Right lobe of liver (tissue), 6 donors: Measurements from ENCODE around the gene MAP3K7. TPM values are rescaled to one million over a fixed set of nuclear protein-coding genes. Genes with fewer than 3 reads are reported as not detected.

Experiments used
- ATAC-seq, 4 donors: fragments of 200-7000 bp; cut with Tn5 transposase; one replicate each; pipeline ENCODE4 v1.9.1; 2020; ENCODE audit warnings: mild to moderate bottlenecking in 4 of 4, moderate library complexity in 4 of 4
- DNase-seq, 3 donors: peaks; one replicate each; pipeline ENCODE4 v3.0.0-alpha.2; 2020
- H3K27ac ChIP-seq, 3 donors: fragments of 200-600 bp; one replicate each; pipeline ENCODE4 v1.8.0; 2022
- H3K27me3 ChIP-seq, 2 donors: fragments of 200-600 bp; one replicate each; pipeline ENCODE4 v1.8.0; 2022
- H3K36me3 ChIP-seq, 4 donors: fragments of 200-600 bp; sonication (generic) in 1 of 4; one replicate each; pipeline versions ENCODE4 v1.5.1 to v1.8.0; 2017 to 2022; ENCODE audit warnings: control low read depth in 1 of 4
- H3K4me1 ChIP-seq, 4 donors: fragments of 200-600 bp; sonication (generic) in 1 of 4; one replicate each; pipeline versions ENCODE4 v1.5.1 to v1.8.0; 2017 to 2022; ENCODE audit warnings: control low read depth in 1 of 4
- H3K4me3 ChIP-seq, 3 donors: fragments of 200-600 bp; one replicate each; pipeline ENCODE4 v1.8.0; 2022
- H3K9me3 ChIP-seq, 4 donors: fragments of 200-600 bp; sonication (generic) in 1 of 4; one replicate each; pipeline versions ENCODE4 v1.5.1 to v1.8.0; 2017 to 2022; ENCODE audit warnings: control low read depth in 1 of 4
- CTCF ChIP-seq, 4 donors: fragments of 200-600 bp in 3 of 4; fragments of 450-650 bp in 1 of 4; IDR thresholded peaks; one replicate each; pipeline versions ENCODE4 v1.5.1 to v1.8.0; 2016 to 2022; ENCODE audit warnings: antibody characterized with exemption in 4 of 4, mild to moderate bottlenecking in 2 of 4
- POLR2A ChIP-seq: fragments of 450-650 bp; IDR thresholded peaks from one replicate; pipeline ENCODE4 v1.6.1; 2017; ENCODE audit warnings: antibody characterized with exemption, mild to moderate bottlenecking
- WGBS: methylation state at CpG from one replicate; pipeline ENCODE4 v1.1.6; 2018; ENCODE audit warnings: low coverage, low lambda C conversion rate; ENCODE audit not compliant: insufficient coverage; ENCODE audit errors: missing lambda C conversion rate; 5-methylcytosine and 5-hydroxymethylcytosine counted together
- intact Hi-C, 2 donors: fragments of 100-400 bp; cut with DNase I; formaldehyde crosslinking; loops; one replicate each; pipeline versions ENCODE4 v1.11.2 to v1.14.1; 2022
- total RNA-seq, 6 experiments: library from RNA; depleted of rRNA in 2 of 6; stranded (reverse); fragments of >200 nt in 2 of 6; fragmentation: NEBNext Ultra II Directional in 3 of 6; extraction: Animal tissue kit (Norgen Biotek cat#: 25700) in 3 of 6; gene quantifications; one replicate each; pipeline versions ENCODE4 v1.1.0 to v1.2.4, GENCODE V29; 2016 to 2023
- donor health status: DM: no; HTN: yes; CAD: no.
- donor health status: DM: no; HTN: no; CAD: no.
- donor health status: DM: no; HTN: no; CAD: no.
- donor health status: DM: no; HTN: yes; CAD: no.
- donor health status: DM: no; HTN: yes; CAD: no.

The MAP3K7 gene
- total RNA-seq, 6 experiments from 2014 or later, result 8.1 to 12.5 (median 10.3) TPM

DNA sequence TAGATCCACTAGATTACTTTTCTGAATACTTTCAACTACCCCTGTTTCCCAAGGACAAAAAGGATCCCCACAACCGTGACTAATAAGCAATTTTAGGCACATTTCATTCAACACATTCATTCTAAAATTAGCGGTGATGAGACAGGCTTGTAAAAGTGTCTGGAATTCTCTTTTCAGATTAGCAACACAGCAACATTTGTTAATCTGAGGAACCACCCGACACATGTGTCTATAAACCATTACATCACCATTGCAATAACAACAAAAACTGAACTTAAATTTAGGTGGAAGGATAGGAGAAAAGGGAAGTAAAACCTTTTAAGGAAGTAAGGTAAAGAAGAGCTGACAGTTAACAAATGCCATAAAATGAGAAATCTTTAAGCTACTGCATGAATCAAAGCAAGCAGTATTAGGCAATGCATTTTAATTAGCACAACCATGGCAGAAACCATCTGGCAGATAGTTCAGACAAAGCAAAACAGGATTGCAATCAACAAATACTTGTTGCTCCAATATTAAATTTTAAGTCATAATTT lies 49.1 kb downstream of the MAP3K7 start:
- WGBS, result 74% methylated on average over 3 of the region's 3 CpGs
- ATAC-seq, result peak in 2 of 4 donors; percentile 37 to 52
- H3K36me3 ChIP-seq, result peaks cover 0 to 4% (median 2%) of the 10 kb centered on the region in 4 donors

DNA sequence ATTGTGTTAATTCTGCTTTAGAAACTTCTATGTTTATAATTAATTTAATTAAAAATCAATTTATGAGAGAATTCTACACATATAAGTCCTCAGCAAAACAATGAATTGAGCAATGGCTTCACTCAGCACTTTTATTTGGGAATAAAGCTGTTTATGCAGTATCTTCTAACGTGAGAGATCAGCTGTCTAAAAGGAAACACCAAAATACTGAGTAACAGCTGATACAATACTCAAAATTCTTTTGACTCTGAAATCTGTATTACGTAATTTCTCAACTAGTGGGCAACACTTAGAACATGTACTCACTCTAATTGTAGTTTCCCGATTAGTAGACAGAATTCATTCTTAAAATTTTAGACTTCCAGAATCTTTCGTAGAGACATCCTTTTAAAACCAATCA lies 49.8 kb downstream of the MAP3K7 start:
- intact Hi-C loops, result no loop called here
- Histone ChIP-seq H3K4me3 (no peak overlapping the region), H3K9me3 (no peaks in the 10 kb centered on the region), H3K36me3 (peaks cover 0 to 3% (median 0%) of the 10 kb centered on the region in 4 donors), H3K4me1 (no peaks in the 10 kb centered on the region), H3K27me3 (no peaks in the 10 kb centered on the region), H3K27ac (no peak overlapping the region)
- ATAC-seq (no peak), DNase-seq (no peak)
- 84% methylated on average over 4 of the region's 4 CpGs for WGBS
- TF ChIP-seq CTCF (IDR thresholded peaks at IDR 0.05) (no peak), POLR2A (no peak)

More for the DNA sequence above, 49.1 kb downstream of the MAP3K7 start:
- Histone ChIP-seq H3K4me3 (no peak overlapping the region), H3K27ac (no peak overlapping the region), H3K27me3 (no peaks in the 10 kb centered on the region), H3K4me1 (no peaks in the 10 kb centered on the region), H3K9me3 (no peaks in the 10 kb centered on the region)
- intact Hi-C loops, result no loop called here
- TF ChIP-seq CTCF (IDR thresholded peaks at IDR 0.05), result no peak
- no peak for DNase-seq

DNA sequence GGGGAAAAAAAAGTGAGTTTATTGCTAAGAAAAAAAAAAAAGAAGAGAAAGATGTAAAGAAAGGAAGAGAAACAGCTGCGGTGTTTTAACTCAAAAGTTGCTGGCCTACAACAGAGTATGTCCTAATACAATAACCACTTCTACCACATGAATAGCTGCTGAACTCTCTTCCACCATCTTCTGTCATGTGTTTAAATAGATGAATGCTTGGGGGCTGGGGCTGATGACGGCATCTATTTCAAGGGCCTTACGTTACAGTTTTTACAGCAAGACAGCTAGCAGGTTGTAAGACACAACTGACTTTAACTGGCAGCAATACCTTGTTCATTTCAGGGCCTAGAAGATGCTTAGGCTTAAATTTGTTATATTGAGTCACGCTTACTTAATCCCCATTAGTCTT lies 50.4 kb downstream of the MAP3K7 start:
- Histone ChIP-seq H3K27ac (no peak overlapping the region), H3K4me1 (no peaks in the 10 kb centered on the region), H3K27me3 (no peaks in the 10 kb centered on the region), H3K36me3 (peaks cover 0 to 3% (median 0%) of the 10 kb centered on the region in 4 donors), H3K4me3 (no peak overlapping the region), H3K9me3 (no peaks in the 10 kb centered on the region)
- 88% methylated on average over 3 of the region's 4 CpGs for WGBS
- ATAC-seq (no peak), DNase-seq (no peak)
- intact Hi-C loops, result no loop called here
- no peak for TF ChIP-seq POLR2A
- TF ChIP-seq CTCF (IDR thresholded peaks at IDR 0.05), result no peak

DNA sequence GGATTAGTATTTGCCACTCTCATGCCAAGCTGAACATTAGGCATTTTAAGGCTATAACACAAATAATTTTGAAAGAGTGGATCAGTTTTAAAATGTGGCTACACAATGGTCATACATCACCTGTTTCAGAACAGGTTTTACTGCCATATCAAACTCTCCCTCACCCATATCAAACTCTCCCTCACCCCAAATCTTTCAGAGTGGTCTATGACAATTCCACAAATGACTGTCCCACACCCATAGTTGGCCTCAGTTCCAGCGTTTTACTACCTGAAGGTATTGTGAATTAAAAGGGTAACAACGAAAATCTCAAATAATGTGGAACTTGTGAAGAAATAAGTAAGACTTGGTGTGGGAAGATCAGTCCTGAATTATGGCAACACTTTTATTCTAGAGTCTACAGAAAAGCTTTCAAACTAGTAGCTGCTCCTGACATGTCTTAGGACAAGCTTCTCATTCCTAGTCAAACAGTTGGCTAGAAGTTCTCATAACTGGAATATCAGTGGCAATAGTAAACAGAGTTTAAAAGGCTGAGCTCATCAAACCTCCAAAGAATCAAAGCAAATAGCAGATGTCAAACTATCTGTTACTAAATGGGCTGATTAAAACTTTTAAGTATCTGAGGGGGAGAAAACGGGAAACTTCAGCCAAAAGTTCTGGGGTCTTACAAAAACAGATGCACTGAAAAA lies 52.4 kb downstream of the MAP3K7 start:
- H3K27ac ChIP-seq, result no peak overlapping the region
- H3K27me3 ChIP-seq, result no peaks in the 10 kb centered on the region
- DNase-seq (no peak), ATAC-seq (no peak)
- peaks cover 0 to 3% (median 0%) of the 10 kb centered on the region in 4 donors for H3K36me3 ChIP-seq
- 85% methylated on average over 3 of the region's 3 CpGs for WGBS
- TF ChIP-seq POLR2A (no peak), CTCF (IDR thresholded peaks at IDR 0.05) (no peak)
- intact Hi-C loops, result no loop called here
- H3K4me3 ChIP-seq, result no peak overlapping the region
- H3K9me3 ChIP-seq, result no peaks in the 10 kb centered on the region
- no peaks in the 10 kb centered on the region for H3K4me1 ChIP-seq
